HepG2 (cell line): Measurements from ENCODE around the gene TRMT112. TPM values are rescaled to one million over a fixed set of nuclear protein-coding genes. Genes with fewer than 3 reads are reported as not detected.
A peak's percentile ranks its signal among the peaks of the same experiment; 100 is the strongest.

ENCODE experiments used
- CHD4 ChIP-seq: fragments of 200-600 bp; sonication (generic); IDR thresholded peaks from 2 replicates; pipeline ENCODE4 v1.7.0; 2017; ENCODE audit warnings: mild to moderate bottlenecking, low read length, borderline replicate concordance
- ELF3 ChIP-seq: IDR thresholded peaks from 2 replicates; pipeline ENCODE4 v1.6.1; 2016; ENCODE audit warnings: missing genetic modification reagents, missing compliant biosample characterization
- JDP2 ChIP-seq: sonication (generic); formaldehyde crosslinking; IDR thresholded peaks from 2 replicates; pipeline ENCODE4 v1.8.1; 2022; ENCODE audit warnings: missing genetic modification reagents, borderline replicate concordance
- NR2F1 ChIP-seq, 2 experiments: fragments of 450-650 bp in 1 of 2; formaldehyde crosslinking in 1 of 2; IDR thresholded peaks; 2 replicates each; pipeline versions ENCODE4 v1.5.0 to v1.6.1; 2016 to 2020; ENCODE audit warnings: mild to moderate bottlenecking in 1 of 2, missing compliant biosample characterization in 1 of 2, missing genetic modification reagents in 1 of 2, moderate library complexity in 1 of 2
- PHF21A ChIP-seq: sonication (generic); formaldehyde crosslinking; IDR thresholded peaks from 2 replicates; pipeline ENCODE4 v1.5.0; 2020; ENCODE audit warnings: mild to moderate bottlenecking, missing genetic modification reagents
- ZNF121 ChIP-seq: sonication (generic); formaldehyde crosslinking; IDR thresholded peaks from 2 replicates; pipeline ENCODE4 v1.5.0; 2020; ENCODE audit warnings: mild to moderate bottlenecking, missing genetic modification reagents
- ZNF577 ChIP-seq: sonication (generic); formaldehyde crosslinking; IDR thresholded peaks from 2 replicates; pipeline ENCODE4 v1.4.0; 2020; ENCODE audit warnings: mild to moderate bottlenecking, low read depth, missing genetic modification reagents, borderline replicate concordance
- ZNF605 ChIP-seq: sonication (generic); formaldehyde crosslinking; IDR thresholded peaks from 2 replicates; pipeline ENCODE4 v1.8.0; 2022; ENCODE audit warnings: mild to moderate bottlenecking, missing genetic modification reagents
- ZNF839 ChIP-seq: sonication (generic); formaldehyde crosslinking; IDR thresholded peaks from 2 replicates; pipeline ENCODE4 v1.4.0; 2020; ENCODE audit warnings: missing genetic modification reagents, mild to moderate bottlenecking, borderline replicate concordance
- polyA plus RNA-seq, 8 experiments: library from polyadenylated mRNA; depleted of rRNA in 3 of 8; stranded (reverse) in 7 of 8; unstranded in 1 of 8; fragments of >200 nt; fragmentation: Illumina TruSeq in 4 of 8; extraction: Trizol in 4 of 8; gene quantifications; 2 replicates each; pipeline versions ENCODE4 v1.2.1 to v1.2.3, GENCODE V29; 2011 to 2016; ENCODE audit warnings: low read depth in 4 of 8, missing spikeins in 1 of 8, mixed read lengths in 1 of 8; ENCODE audit not compliant: insufficient read depth in 1 of 8
- total RNA-seq, 5 experiments: library from RNA; depleted of rRNA; stranded (reverse); fragments of >200 nt; fragmentation: Illumina TruSeq; extraction: Trizol; gene quantifications; 2 replicates each; pipeline ENCODE4 v1.2.3, GENCODE V29; 2016; ENCODE audit warnings: low read depth in 1 of 5
- TF ChIP-seq, protein P1 (sequence below): sonication (generic); formaldehyde crosslinking; IDR thresholded peaks from 2 replicates; pipeline ENCODE4 v1.5.0; 2020; ENCODE audit warnings: mild to moderate bottlenecking, missing genetic modification reagents, borderline replicate concordance
- TF ChIP-seq, protein P2 (sequence below): sonication (generic); formaldehyde crosslinking; IDR thresholded peaks from 2 replicates; pipeline ENCODE4 v1.5.1; 2020; ENCODE audit warnings: missing genetic modification reagents, mild to moderate bottlenecking, borderline replicate concordance
- TF ChIP-seq, protein P3 (sequence below): sonication (generic); formaldehyde crosslinking; IDR thresholded peaks from 2 replicates; pipeline ENCODE4 v1.8.0; 2022; ENCODE audit warnings: low read depth, missing genetic modification reagents
- TF ChIP-seq, protein P4 (sequence below): sonication (generic); formaldehyde crosslinking; IDR thresholded peaks from 2 replicates; pipeline ENCODE4 v1.5.0; 2020; ENCODE audit warnings: mild to moderate bottlenecking, missing genetic modification reagents

The TRMT112 gene
- total and polyA plus RNA-seq, 2 of the 13 experiments (the other 11 are each of a cell fraction or from before 2014, with no cell fraction given) = 186 to 409 TPM

DNA sequence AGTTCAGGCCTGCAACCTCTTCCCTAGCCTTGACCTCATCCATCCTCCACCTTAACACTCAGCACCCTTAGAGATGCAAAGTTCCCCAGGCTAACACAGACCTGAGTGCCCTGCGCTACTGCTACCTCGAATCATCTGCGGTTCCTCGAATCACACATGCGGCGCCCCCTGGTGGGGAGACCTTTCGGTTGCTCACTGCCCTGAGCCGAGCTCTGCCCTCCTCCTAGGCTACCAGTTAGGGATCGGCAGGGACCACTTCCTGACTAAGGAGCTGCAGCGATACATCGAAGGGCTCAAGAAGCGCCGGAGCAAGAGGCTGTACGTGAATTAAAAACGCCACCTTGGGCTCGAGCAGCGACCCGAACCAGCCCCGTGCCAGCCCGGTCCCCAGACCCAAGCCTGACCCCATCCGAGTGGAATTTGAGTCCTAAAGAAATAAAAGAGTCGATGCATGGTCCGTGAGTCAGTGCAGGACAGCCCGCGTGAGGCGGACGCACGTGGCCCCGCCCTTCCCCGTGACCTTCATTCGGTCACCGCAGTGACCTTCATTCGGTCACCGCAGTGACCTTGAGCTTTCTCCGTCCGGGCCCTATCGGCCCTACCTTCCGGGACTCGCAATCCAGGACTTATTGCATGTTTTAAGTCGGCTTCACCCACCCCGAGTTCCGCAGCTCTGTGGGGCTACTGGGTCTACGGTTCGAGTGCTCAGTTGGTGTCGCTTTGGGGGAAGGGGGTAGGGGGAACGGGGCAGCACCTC lies 12.9 kb downstream of the TRMT112 start (continued):
- TF ChIP-seq, protein P1, sequence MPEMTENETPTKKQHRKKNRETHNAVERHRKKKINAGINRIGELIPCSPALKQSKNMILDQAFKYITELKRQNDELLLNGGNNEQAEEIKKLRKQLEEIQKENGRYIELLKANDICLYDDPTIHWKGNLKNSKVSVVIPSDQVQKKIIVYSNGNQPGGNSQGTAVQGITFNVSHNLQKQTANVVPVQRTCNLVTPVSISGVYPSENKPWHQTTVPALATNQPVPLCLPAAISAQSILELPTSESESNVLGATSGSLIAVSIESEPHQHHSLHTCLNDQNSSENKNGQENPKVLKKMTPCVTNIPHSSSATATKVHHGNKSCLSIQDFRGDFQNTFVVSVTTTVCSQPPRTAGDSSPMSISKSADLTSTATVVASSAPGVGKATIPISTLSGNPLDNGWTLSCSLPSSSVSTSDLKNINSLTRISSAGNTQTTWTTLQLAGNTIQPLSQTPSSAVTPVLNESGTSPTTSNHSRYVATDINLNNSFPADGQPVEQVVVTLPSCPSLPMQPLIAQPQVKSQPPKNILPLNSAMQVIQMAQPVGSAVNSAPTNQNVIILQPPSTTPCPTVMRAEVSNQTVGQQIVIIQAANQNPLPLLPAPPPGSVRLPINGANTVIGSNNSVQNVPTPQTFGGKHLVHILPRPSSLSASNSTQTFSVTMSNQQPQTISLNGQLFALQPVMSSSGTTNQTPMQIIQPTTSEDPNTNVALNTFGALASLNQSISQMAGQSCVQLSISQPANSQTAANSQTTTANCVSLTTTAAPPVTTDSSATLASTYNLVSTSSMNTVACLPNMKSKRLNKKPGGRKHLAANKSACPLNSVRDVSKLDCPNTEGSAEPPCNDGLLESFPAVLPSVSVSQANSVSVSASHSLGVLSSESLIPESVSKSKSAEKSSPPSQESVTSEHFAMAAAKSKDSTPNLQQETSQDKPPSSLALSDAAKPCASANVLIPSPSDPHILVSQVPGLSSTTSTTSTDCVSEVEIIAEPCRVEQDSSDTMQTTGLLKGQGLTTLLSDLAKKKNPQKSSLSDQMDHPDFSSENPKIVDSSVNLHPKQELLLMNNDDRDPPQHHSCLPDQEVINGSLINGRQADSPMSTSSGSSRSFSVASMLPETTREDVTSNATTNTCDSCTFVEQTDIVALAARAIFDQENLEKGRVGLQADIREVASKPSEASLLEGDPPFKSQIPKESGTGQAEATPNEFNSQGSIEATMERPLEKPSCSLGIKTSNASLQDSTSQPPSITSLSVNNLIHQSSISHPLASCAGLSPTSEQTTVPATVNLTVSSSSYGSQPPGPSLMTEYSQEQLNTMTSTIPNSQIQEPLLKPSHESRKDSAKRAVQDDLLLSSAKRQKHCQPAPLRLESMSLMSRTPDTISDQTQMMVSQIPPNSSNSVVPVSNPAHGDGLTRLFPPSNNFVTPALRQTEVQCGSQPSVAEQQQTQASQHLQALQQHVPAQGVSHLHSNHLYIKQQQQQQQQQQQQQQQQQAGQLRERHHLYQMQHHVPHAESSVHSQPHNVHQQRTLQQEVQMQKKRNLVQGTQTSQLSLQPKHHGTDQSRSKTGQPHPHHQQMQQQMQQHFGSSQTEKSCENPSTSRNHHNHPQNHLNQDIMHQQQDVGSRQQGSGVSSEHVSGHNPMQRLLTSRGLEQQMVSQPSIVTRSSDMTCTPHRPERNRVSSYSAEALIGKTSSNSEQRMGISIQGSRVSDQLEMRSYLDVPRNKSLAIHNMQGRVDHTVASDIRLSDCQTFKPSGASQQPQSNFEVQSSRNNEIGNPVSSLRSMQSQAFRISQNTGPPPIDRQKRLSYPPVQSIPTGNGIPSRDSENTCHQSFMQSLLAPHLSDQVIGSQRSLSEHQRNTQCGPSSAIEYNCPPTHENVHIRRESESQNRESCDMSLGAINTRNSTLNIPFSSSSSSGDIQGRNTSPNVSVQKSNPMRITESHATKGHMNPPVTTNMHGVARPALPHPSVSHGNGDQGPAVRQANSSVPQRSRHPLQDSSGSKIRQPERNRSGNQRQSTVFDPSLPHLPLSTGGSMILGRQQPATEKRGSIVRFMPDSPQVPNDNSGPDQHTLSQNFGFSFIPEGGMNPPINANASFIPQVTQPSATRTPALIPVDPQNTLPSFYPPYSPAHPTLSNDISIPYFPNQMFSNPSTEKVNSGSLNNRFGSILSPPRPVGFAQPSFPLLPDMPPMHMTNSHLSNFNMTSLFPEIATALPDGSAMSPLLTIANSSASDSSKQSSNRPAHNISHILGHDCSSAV (CRISPR knock-in tag) = no peak
- TF ChIP-seq ZNF839 (CRISPR knock-in tag) (no peak), CHD4 (no peak), ZNF577 (CRISPR knock-in tag) (no peak), ELF3 (CRISPR knock-in tag) (no peak), ZNF121 (CRISPR knock-in tag) (no peak), JDP2 (CRISPR knock-in tag) (no peak), NR2F1 (CRISPR knock-in tag; IDR thresholded peaks at IDR 0.05) (0 out of 4 replicates have a peak, but pooled peaks of 1 of the 2 experiments have one; percentile 11), ZNF605 (CRISPR knock-in tag) (peak; percentile 69), PHF21A (no peak)
- TF ChIP-seq, protein P2, sequence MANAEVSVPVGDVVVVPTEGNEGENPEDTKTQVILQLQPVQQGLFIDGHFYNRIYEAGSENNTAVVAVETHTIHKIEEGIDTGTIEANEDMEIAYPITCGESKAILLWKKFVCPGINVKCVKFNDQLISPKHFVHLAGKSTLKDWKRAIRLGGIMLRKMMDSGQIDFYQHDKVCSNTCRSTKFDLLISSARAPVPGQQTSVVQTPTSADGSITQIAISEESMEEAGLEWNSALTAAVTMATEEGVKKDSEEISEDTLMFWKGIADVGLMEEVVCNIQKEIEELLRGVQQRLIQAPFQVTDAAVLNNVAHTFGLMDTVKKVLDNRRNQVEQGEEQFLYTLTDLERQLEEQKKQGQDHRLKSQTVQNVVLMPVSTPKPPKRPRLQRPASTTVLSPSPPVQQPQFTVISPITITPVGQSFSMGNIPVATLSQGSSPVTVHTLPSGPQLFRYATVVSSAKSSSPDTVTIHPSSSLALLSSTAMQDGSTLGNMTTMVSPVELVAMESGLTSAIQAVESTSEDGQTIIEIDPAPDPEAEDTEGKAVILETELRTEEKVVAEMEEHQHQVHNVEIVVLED (CRISPR knock-in tag) = no peak
- TF ChIP-seq, protein P3, sequence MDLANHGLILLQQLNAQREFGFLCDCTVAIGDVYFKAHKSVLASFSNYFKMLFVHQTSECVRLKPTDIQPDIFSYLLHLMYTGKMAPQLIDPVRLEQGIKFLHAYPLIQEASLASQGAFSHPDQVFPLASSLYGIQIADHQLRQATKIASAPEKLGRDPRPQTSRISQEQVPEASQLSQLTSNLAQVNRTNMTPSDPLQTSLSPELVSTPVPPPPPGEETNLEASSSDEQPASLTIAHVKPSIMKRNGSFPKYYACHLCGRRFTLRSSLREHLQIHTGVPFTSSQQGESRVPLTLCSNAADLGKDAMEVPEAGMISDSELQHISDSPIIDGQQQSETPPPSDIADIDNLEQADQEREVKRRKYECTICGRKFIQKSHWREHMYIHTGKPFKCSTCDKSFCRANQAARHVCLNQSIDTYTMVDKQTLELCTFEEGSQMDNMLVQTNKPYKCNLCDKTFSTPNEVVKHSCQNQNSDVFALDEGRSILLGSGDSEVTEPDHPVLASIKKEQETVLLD (CRISPR knock-in tag) = no peak
- TF ChIP-seq, protein P4, sequence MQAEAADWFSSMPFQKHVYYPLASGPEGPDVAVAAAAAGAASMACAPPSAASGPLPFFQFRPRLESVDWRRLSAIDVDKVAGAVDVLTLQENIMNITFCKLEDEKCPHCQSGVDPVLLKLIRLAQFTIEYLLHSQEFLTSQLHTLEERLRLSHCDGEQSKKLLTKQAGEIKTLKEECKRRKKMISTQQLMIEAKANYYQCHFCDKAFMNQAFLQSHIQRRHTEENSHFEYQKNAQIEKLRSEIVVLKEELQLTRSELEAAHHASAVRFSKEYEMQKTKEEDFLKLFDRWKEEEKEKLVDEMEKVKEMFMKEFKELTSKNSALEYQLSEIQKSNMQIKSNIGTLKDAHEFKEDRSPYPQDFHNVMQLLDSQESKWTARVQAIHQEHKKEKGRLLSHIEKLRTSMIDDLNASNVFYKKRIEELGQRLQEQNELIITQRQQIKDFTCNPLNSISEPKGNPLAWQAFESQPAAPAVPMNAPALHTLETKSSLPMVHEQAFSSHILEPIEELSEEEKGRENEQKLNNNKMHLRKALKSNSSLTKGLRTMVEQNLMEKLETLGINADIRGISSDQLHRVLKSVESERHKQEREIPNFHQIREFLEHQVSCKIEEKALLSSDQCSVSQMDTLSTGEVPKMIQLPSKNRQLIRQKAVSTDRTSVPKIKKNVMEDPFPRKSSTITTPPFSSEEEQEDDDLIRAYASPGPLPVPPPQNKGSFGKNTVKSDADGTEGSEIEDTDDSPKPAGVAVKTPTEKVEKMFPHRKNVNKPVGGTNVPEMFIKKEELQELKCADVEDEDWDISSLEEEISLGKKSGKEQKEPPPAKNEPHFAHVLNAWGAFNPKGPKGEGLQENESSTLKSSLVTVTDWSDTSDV (CRISPR knock-in tag) = no peak
